EL (cell line): ENCODE data around the gene DBN1.

ENCODE experiments used
- DNase-seq: peaks from one replicate; pipeline ENCODE4 v3.0.0-alpha.2; 2016

The DBN1 gene

GRCh38 chr5:177455036-177455660 lies 18.3 kb downstream of the DBN1 start:
- DNase-seq: peak; percentile 75

GRCh38 chr5:177454397-177455035 lies 18.9 kb downstream of the DBN1 start:
- peak; percentile 90 for DNase-seq

GRCh38 chr5:177453852-177454396 lies 19.5 kb downstream of the DBN1 start:
- DNase-seq: no peak

GRCh38 chr5:177452688-177453638 lies 20.5 kb downstream of the DBN1 start:
- DNase-seq: no peak

- no peak for DNase-seq
These were observed 22.6 kb downstream of the DBN1 start for GRCh38 chr5:177450667-177451424.

- no peak for DNase-seq
These were observed 24.0 kb downstream of the DBN1 start for GRCh38 chr5:177449140-177450061.

- DNase-seq: no peak
These were observed 25.0 kb downstream of the DBN1 start for GRCh38 chr5:177448244-177448950.

- peak; percentile 96 for DNase-seq
These were observed 25.7 kb downstream of the DBN1 start for GRCh38 chr5:177447611-177448243.

GRCh38 chr5:177447066-177447610 lies 26.3 kb downstream of the DBN1 start:
- DNase-seq: peak; percentile 61

- DNase-seq: peak; percentile 73
These were observed 27.0 kb downstream of the DBN1 start, which contains the start of gene PRR7 for GRCh38 chr5:177446200-177447065. Gene PRR7, plus strand, starts transcription at chr5:177446814. Its CDS starts 8,254 bp downstream, at chr5:177455068.

GRCh38 chr5:177445917-177446199 lies 27.6 kb downstream of the DBN1 start:
- no peak for DNase-seq

GRCh38 chr5:177445052-177445916 lies 28.1 kb downstream of the DBN1 start:
- no peak for DNase-seq

- DNase-seq: no peak
These were observed 29.1 kb downstream of the DBN1 start for GRCh38 chr5:177444106-177445051.

GRCh38 chr5:177443144-177443983 lies 30.1 kb downstream of the DBN1 start:
- no peak for DNase-seq

- DNase-seq: no peak
These were observed 31.2 kb downstream of the DBN1 start for GRCh38 chr5:177442066-177442826.
